Liver (tissue), 9 donors: Measurements from ENCODE around the gene TAS2R1. TPM values are rescaled to one million over a fixed set of nuclear protein-coding genes. Genes with fewer than 3 reads are reported as not detected.

Experiments used
- DNase-seq: peaks from one replicate; pipeline ENCODE4 v3.0.0-alpha.2; 2017; ENCODE audit warnings: low spot score
- H3K27ac ChIP-seq, 2 donors: one replicate each; pipeline ENCODE4 v1.7.0; 2013; ENCODE audit warnings: inconsistent platforms in 2 of 2, low read length in 2 of 2, control low read depth in 1 of 2, low read depth in 1 of 2, mild to moderate bottlenecking in 1 of 2
- H3K27me3 ChIP-seq, 4 donors: one replicate each; pipeline versions ENCODE4 v1.6.1 to v1.7.0; 2013; ENCODE audit warnings: low read length in 3 of 4, inconsistent platforms in 1 of 4, mild to moderate bottlenecking in 1 of 4, moderate library complexity in 1 of 4; ENCODE audit not compliant: control insufficient read depth in 4 of 4, insufficient read depth in 4 of 4
- H3K36me3 ChIP-seq, 4 donors: one replicate each; pipeline versions ENCODE4 v1.6.1 to v1.7.0; 2013; ENCODE audit warnings: low read length in 3 of 4, mild to moderate bottlenecking in 3 of 4, low read depth in 1 of 4, moderate library complexity in 1 of 4; ENCODE audit not compliant: control insufficient read depth in 4 of 4, insufficient read depth in 3 of 4
- H3K4me1 ChIP-seq, 4 donors: one replicate each; pipeline versions ENCODE4 v1.6.1 to v1.7.0; 2013; ENCODE audit warnings: low read length in 3 of 4, mild to moderate bottlenecking in 3 of 4, moderate library complexity in 1 of 4; ENCODE audit not compliant: control insufficient read depth in 4 of 4, insufficient read depth in 4 of 4
- H3K4me3 ChIP-seq, 3 donors: one replicate each; pipeline versions ENCODE4 v1.6.1 to v1.7.0; 2013; ENCODE audit warnings: low read length in 3 of 3, control low read depth in 1 of 3, low read depth in 1 of 3, mild to moderate bottlenecking in 1 of 3
- H3K9ac ChIP-seq, 2 donors: one replicate each; pipeline ENCODE4 v1.7.0; 2013; ENCODE audit warnings: low read length in 2 of 2, mild to moderate bottlenecking in 2 of 2, moderate library complexity in 2 of 2, control low read depth in 1 of 2, low read depth in 1 of 2
- H3K9me3 ChIP-seq, 4 donors: one replicate each; pipeline versions ENCODE4 v1.6.1 to v1.7.0; 2013; ENCODE audit warnings: low read length in 3 of 4; ENCODE audit not compliant: control insufficient read depth in 4 of 4
- EGR1 ChIP-seq, 2 donors: IDR thresholded peaks; 2 replicates each; pipeline ENCODE4 v1.6.1; 2016 to 2018; ENCODE audit warnings: antibody characterized with exemption in 2 of 2, low read depth in 2 of 2
- FOXA1 ChIP-seq: IDR thresholded peaks from 2 replicates; pipeline ENCODE4 v1.6.1; 2016; ENCODE audit warnings: antibody characterized with exemption
- FOXA2 ChIP-seq: IDR thresholded peaks from 2 replicates; pipeline ENCODE4 v1.6.1; 2016; ENCODE audit warnings: antibody characterized with exemption
- GABPA ChIP-seq, 2 donors: IDR thresholded peaks in 1 of 2; conservative IDR thresholded peaks in 1 of 2; 2 replicates each; pipeline ENCODE4 v1.6.1; 2016; ENCODE audit warnings: antibody characterized with exemption in 2 of 2, mild to moderate bottlenecking in 1 of 2, moderate library complexity in 1 of 2
- HNF4A ChIP-seq, 2 donors: conservative IDR thresholded peaks; 2 replicates each; pipeline ENCODE4 v1.6.1; 2016; ENCODE audit warnings: antibody characterized with exemption in 2 of 2, mild to moderate bottlenecking in 2 of 2
- HNF4G ChIP-seq: IDR thresholded peaks from 2 replicates; pipeline ENCODE4 v1.6.1; 2016; ENCODE audit warnings: antibody characterized with exemption
- JUND ChIP-seq, 2 donors: IDR thresholded peaks; 2 replicates each; pipeline ENCODE4 v1.6.1; 2016; ENCODE audit warnings: antibody characterized with exemption in 2 of 2
- NR2F2 ChIP-seq: IDR thresholded peaks from 2 replicates; pipeline ENCODE4 v1.6.1; 2016; ENCODE audit warnings: antibody characterized with exemption
- RAD21 ChIP-seq, 2 donors: IDR thresholded peaks; 2 replicates each; pipeline ENCODE4 v1.6.1; 2016; ENCODE audit warnings: antibody characterized with exemption in 2 of 2, mild to moderate bottlenecking in 2 of 2
- RXRA ChIP-seq, 2 donors: IDR thresholded peaks; 2 replicates each; pipeline ENCODE4 v1.6.1; 2017 to 2018; ENCODE audit warnings: antibody characterized with exemption in 2 of 2, mild to moderate bottlenecking in 1 of 2
- SP1 ChIP-seq: IDR thresholded peaks from 2 replicates; pipeline ENCODE4 v1.6.1; 2018; ENCODE audit warnings: antibody characterized with exemption, mild to moderate bottlenecking
- TAF1 ChIP-seq: conservative IDR thresholded peaks from 2 replicates; pipeline ENCODE4 v1.6.1; 2016; ENCODE audit warnings: antibody characterized with exemption, mild to moderate bottlenecking
- YY1 ChIP-seq: IDR thresholded peaks from 2 replicates; pipeline ENCODE4 v1.6.1; 2016; ENCODE audit warnings: antibody characterized with exemption, mild to moderate bottlenecking
- WGBS: extraction: QIAGEN DNeasy Blood & Tissue Kit; methylation state at CpG from one replicate; pipeline ENCODE4 v1.1.7; 2013; 5-methylcytosine and 5-hydroxymethylcytosine counted together
- polyA plus RNA-seq, 2 donors: library from polyadenylated mRNA; stranded (reverse) in 1 of 2; unstranded in 1 of 2; fragments of 200-250 nt in 1 of 2; fragments of >200 nt in 1 of 2; fragmentation: Nextera tagmentation in 1 of 2; extraction: Ambion mirVana in 1 of 2; gene quantifications; one replicate each; pipeline versions ENCODE4 v1.2.1 to v1.2.3, GENCODE V29; 2013 to 2015
- total RNA-seq, 2 donors: library from RNA; depleted of rRNA; stranded (reverse); fragments of >200 nt; gene quantifications; one replicate each; pipeline ENCODE4 v1.2.3, GENCODE V29; 2014
- TF ChIP-seq, protein P1 (sequence below): IDR thresholded peaks from 2 replicates; pipeline ENCODE4 v1.6.1; 2016; ENCODE audit warnings: antibody characterized with exemption, mild to moderate bottlenecking
- TF ChIP-seq, protein P2 (sequence below): IDR thresholded peaks from 2 replicates; pipeline ENCODE4 v1.6.1; 2016; ENCODE audit warnings: antibody characterized with exemption
- TF ChIP-seq, protein P3 (sequence below): IDR thresholded peaks from 2 replicates; pipeline ENCODE4 v1.6.1; 2016; ENCODE audit warnings: antibody characterized with exemption
- TF ChIP-seq, protein P4 (sequence below): IDR thresholded peaks from 2 replicates; pipeline ENCODE4 v1.6.1; 2016; ENCODE audit warnings: antibody characterized with exemption
- donor health status: healthy.
- donor health status: healthy.
- donor health status: healthy.
- donor health status: healthy.
- donor health status: healthy.

TAS2R1 gene
- total and polyA plus RNA-seq, 4 donors: not detected

DNA sequence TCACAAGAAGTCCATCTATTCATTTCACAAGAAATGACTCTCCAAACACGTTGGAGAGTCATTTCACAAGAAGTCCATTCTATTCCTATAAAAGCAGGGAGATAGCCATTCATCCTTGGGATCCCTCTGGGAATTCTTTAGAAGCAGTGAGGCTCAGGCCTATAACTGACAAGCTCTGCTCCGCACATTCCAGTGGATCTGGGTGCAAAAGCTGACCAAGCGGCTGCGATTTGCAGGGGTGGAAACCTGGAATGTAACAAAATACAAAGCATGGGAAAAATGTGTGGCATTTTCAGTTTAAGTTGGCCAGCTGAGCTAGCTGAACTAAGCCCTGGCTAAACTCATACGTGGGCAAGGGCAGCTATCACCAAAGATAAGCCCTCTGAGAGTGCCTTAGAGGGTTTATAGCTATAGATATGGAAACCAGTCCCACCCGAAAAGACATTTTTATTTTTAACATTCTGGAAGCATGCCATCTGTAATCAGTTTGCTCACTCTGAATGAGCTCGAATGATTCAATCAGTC lies 8.7 kb downstream of the TAS2R1 start:
- TF ChIP-seq RXRA (IDR thresholded peaks at IDR 0.05) (no peak), RAD21 (IDR thresholded peaks at IDR 0.05) (no peak), FOXA2 (no peak), NR2F2 (no peak), TAF1 (no peak), YY1 (no peak), SP1 (no peak), HNF4G (no peak), HNF4A (conservative IDR thresholded peaks at IDR 0.05) (no peak), FOXA1 (no peak), JUND (IDR thresholded peaks at IDR 0.05) (no peak), EGR1 (IDR thresholded peaks at IDR 0.05; ENCODE audit: low read depth in 2 of 2) (no peak)
- TF ChIP-seq, protein P1, sequence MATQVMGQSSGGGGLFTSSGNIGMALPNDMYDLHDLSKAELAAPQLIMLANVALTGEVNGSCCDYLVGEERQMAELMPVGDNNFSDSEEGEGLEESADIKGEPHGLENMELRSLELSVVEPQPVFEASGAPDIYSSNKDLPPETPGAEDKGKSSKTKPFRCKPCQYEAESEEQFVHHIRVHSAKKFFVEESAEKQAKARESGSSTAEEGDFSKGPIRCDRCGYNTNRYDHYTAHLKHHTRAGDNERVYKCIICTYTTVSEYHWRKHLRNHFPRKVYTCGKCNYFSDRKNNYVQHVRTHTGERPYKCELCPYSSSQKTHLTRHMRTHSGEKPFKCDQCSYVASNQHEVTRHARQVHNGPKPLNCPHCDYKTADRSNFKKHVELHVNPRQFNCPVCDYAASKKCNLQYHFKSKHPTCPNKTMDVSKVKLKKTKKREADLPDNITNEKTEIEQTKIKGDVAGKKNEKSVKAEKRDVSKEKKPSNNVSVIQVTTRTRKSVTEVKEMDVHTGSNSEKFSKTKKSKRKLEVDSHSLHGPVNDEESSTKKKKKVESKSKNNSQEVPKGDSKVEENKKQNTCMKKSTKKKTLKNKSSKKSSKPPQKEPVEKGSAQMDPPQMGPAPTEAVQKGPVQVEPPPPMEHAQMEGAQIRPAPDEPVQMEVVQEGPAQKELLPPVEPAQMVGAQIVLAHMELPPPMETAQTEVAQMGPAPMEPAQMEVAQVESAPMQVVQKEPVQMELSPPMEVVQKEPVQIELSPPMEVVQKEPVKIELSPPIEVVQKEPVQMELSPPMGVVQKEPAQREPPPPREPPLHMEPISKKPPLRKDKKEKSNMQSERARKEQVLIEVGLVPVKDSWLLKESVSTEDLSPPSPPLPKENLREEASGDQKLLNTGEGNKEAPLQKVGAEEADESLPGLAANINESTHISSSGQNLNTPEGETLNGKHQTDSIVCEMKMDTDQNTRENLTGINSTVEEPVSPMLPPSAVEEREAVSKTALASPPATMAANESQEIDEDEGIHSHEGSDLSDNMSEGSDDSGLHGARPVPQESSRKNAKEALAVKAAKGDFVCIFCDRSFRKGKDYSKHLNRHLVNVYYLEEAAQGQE: no peak
- TF ChIP-seq, protein P2, sequence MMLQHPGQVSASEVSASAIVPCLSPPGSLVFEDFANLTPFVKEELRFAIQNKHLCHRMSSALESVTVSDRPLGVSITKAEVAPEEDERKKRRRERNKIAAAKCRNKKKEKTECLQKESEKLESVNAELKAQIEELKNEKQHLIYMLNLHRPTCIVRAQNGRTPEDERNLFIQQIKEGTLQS: no peak
- TF ChIP-seq, protein P3, sequence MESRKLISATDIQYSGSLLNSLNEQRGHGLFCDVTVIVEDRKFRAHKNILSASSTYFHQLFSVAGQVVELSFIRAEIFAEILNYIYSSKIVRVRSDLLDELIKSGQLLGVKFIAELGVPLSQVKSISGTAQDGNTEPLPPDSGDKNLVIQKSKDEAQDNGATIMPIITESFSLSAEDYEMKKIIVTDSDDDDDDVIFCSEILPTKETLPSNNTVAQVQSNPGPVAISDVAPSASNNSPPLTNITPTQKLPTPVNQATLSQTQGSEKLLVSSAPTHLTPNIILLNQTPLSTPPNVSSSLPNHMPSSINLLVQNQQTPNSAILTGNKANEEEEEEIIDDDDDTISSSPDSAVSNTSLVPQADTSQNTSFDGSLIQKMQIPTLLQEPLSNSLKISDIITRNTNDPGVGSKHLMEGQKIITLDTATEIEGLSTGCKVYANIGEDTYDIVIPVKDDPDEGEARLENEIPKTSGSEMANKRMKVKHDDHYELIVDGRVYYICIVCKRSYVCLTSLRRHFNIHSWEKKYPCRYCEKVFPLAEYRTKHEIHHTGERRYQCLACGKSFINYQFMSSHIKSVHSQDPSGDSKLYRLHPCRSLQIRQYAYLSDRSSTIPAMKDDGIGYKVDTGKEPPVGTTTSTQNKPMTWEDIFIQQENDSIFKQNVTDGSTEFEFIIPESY: no peak
- TF ChIP-seq, protein P4, sequence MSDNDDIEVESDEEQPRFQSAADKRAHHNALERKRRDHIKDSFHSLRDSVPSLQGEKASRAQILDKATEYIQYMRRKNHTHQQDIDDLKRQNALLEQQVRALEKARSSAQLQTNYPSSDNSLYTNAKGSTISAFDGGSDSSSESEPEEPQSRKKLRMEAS: no peak
- 62% methylated on average over 7 of the region's 7 CpGs for WGBS
- no peak overlapping the region for H3K27ac ChIP-seq
- H3K27me3 ChIP-seq: peaks cover 0 to 7% (median 0%) of the 10 kb centered on the region in 4 donors
- no peaks in the 10 kb centered on the region for H3K9me3 ChIP-seq
- DNase-seq: no peak
- no peak overlapping the region for H3K4me3 ChIP-seq
- H3K4me1 ChIP-seq: no peaks in the 10 kb centered on the region
- H3K36me3 ChIP-seq: no peaks in the 10 kb centered on the region
- no peak overlapping the region for H3K9ac ChIP-seq

DNA sequence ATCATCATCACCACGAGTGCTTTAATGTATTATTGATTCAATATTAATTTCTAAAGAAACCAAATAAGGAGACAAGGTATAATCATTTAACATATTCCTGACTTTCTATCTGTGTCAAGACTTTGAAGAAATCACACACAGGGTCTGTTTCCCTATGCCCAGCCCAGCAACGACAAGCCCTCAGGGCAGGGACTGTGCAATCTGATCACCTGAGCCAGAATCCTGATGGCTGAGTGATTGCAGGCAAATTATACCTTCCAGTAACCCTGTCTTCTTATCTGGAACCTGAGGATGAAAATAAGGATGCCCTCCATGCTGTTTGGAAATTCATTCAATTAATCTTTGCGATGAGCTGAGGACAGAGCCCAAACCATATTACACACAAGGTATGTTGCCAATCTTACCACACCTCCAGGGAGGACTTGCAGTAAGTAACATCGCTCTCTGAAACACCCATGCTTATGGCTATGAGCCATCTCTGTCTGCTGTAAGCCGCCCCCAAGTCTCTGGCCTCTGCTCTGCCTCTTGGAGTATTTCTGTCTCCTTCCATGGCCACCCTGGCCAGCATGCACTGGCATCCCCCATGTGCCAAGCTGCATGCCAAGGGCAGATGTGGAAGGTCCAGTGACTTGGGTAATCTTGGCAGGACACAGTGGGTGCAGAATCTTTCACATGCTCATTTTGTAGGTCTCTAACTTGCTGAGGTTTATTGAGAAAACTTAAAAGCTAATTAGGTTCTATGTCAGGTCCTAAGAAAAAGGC lies 10.6 kb downstream of the TAS2R1 start:
- H3K9me3 ChIP-seq: no peaks in the 10 kb centered on the region
- 77% methylated on average over 5 of the region's 5 CpGs for WGBS
- H3K9ac ChIP-seq: no peak overlapping the region
- H3K36me3 ChIP-seq: no peaks in the 10 kb centered on the region
- peaks cover 0 to 7% (median 0%) of the 10 kb centered on the region in 4 donors for H3K27me3 ChIP-seq
- no peak for DNase-seq
- no peak overlapping the region for H3K4me3 ChIP-seq
- no peak overlapping the region for H3K27ac ChIP-seq
- TF ChIP-seq GABPA (IDR thresholded peaks at IDR 0.05 in 1 of 2, conservative IDR thresholded peaks at IDR 0.05 in 1 of 2) (no peak), RAD21 (IDR thresholded peaks at IDR 0.05) (no peak), JUND (IDR thresholded peaks at IDR 0.05) (no peak), EGR1 (IDR thresholded peaks at IDR 0.05; ENCODE audit: low read depth in 2 of 2) (no peak), NR2F2 (no peak), YY1 (no peak)
- H3K4me1 ChIP-seq: no peaks in the 10 kb centered on the region
